HepG2 (cell line): ENCODE data around the gene ARHGAP15. TPM values are rescaled to one million over a fixed set of nuclear protein-coding genes. Genes with fewer than 3 reads are reported as not detected.

Experiments
- ATAC-seq: fragments of 200-7000 bp; cut with Tn5 transposase; 3 replicates; pipeline ENCODE4 v1.9.1; 2020; ENCODE audit warnings: mild to moderate bottlenecking, moderate library complexity
- BruUV-seq: library from RNA; stranded (reverse); fragments of 400-500 nt; replicated peaks from 2 replicates; lab custom pipeline; 2021; lab: Mats Ljungman, UMichigan
- CTCF ChIA-PET: fragments of 300-600 bp; formaldehyde crosslinking; extraction: SDS; loops from one replicate; lab custom pipeline; 2021; ENCODE audit warnings: low total read pairs, inconsistent platforms, low intra/inter-chr PET ratio; lab: Yijun Ruan, JAX
- POLR2A ChIA-PET: fragments of 350-600 bp; sonication (Branson Sonifier 250); formaldehyde crosslinking; loops from one replicate; lab custom pipeline; 2020; ENCODE audit warnings: antibody characterized with exemption, inconsistent platforms; lab: Yijun Ruan, JAX
- DNase-seq: peaks from one replicate; pipeline ENCODE4 v3.0.0-alpha.2; 2015; ENCODE audit warnings: low spot score
- FAIRE-seq: peaks from 3 replicates; lab custom pipeline; 2011; peaks lifted over from hg19 to GRCh38; lab: Jason Lieb, UNC
- H2AFZ ChIP-seq: one replicate; pipeline ENCODE4 v1.6.1; 2011; ENCODE audit warnings: low read length, inconsistent platforms
- H3K27ac ChIP-seq: fragments of 300-600 bp; 3 replicates; pipeline ENCODE4 v1.8.0; 2011; ENCODE audit warnings: mixed run types, mild to moderate bottlenecking, mixed read lengths, low read length, inconsistent platforms; ENCODE audit not compliant: insufficient read depth; ENCODE audit errors: extremely low read length
- H3K27me3 ChIP-seq, 2 experiments: fragments of 200-600 bp in 1 of 2; 2 replicates in 1 of 2; 3 replicates in 1 of 2; pipeline versions ENCODE4 v1.6.0 to v1.8.0; 2011; ENCODE audit warnings: low read length in 2 of 2, mild to moderate bottlenecking in 2 of 2, moderate library complexity in 2 of 2, inconsistent platforms in 1 of 2; ENCODE audit not compliant: insufficient read depth in 2 of 2, control insufficient read depth in 1 of 2
- H3K36me3 ChIP-seq, 2 experiments: fragments of 200-600 bp in 1 of 2; replicated peaks in 1 of 2; 2 replicates in 1 of 2; 3 replicates in 1 of 2; pipeline versions ENCODE4 v1.5.1 to v1.8.0; 2011; ENCODE audit warnings: low read length in 2 of 2, inconsistent platforms in 1 of 2; ENCODE audit not compliant: insufficient read depth in 2 of 2, control insufficient read depth in 1 of 2
- H3K4me1 ChIP-seq: 2 replicates; pipeline ENCODE4 v1.5.1; 2012; ENCODE audit warnings: low read length, inconsistent platforms; ENCODE audit not compliant: insufficient read depth
- H3K4me2 ChIP-seq: 2 replicates; pipeline ENCODE4 v1.6.0; 2011; ENCODE audit warnings: low read depth, low read length, inconsistent platforms
- H3K4me3 ChIP-seq, 3 experiments: fragments of 200-600 bp in 1 of 3; sonication (generic), shearing (Covaris generic) in 1 of 3; replicated peaks in 1 of 3; 2 replicates each; pipeline ENCODE4 v1.5.1; 2011 to 2016; ENCODE audit warnings: low read length in 3 of 3, inconsistent platforms in 2 of 3, low read depth in 2 of 3, mild to moderate bottlenecking in 2 of 3, control low read depth in 1 of 3, mixed read lengths in 1 of 3; ENCODE audit not compliant: insufficient read depth in 1 of 3
- H3K79me2 ChIP-seq: one replicate; pipeline ENCODE4 v1.6.1; 2011; ENCODE audit warnings: low read length, inconsistent platforms; ENCODE audit not compliant: insufficient read depth
- H3K9ac ChIP-seq: 2 replicates; pipeline ENCODE4 v1.6.0; 2011; ENCODE audit warnings: mild to moderate bottlenecking, low read depth, low read length, inconsistent platforms; ENCODE audit not compliant: insufficient read depth
- H3K9me3 ChIP-seq: 2 replicates; pipeline ENCODE4 v1.5.1; 2012; ENCODE audit warnings: mild to moderate bottlenecking, low read length
- H4K20me1 ChIP-seq: 2 replicates; pipeline ENCODE4 v1.6.0; 2011; ENCODE audit warnings: inconsistent platforms, mild to moderate bottlenecking, low read length, moderate library complexity; ENCODE audit not compliant: insufficient read depth
- DMTF1 ChIP-seq: sonication (generic); formaldehyde crosslinking; IDR thresholded peaks from 2 replicates; pipeline ENCODE4 v1.4.0; 2020; ENCODE audit warnings: mild to moderate bottlenecking, missing genetic modification reagents
- FOXA1 ChIP-seq, 2 experiments: fragments of 450-650 bp in 1 of 2; sonication (generic) in 1 of 2; formaldehyde crosslinking in 1 of 2; IDR thresholded peaks; 2 replicates each; pipeline versions ENCODE4 v1.4.0 to v1.6.1; 2016 to 2020; ENCODE audit warnings: missing genetic modification reagents in 1 of 2
- FOXP4 ChIP-seq: sonication (generic); formaldehyde crosslinking; IDR thresholded peaks from 2 replicates; pipeline ENCODE4 v1.4.0; 2020; ENCODE audit warnings: missing genetic modification reagents
- HDAC2 ChIP-seq: sonication (generic); formaldehyde crosslinking; IDR thresholded peaks from 2 replicates; pipeline ENCODE4 v1.4.0; 2020; ENCODE audit warnings: missing genetic modification reagents
- HNRNPUL1 ChIP-seq: fragments of 200-400 bp; formaldehyde crosslinking; IDR thresholded peaks from 2 replicates; pipeline ENCODE4 v1.6.1; 2017; ENCODE audit warnings: low read depth, mild to moderate bottlenecking, low read length, moderate library complexity
- JUND ChIP-seq: sonication (generic); formaldehyde crosslinking; IDR thresholded peaks from 2 replicates; pipeline ENCODE4 v1.8.0; 2022; ENCODE audit warnings: mild to moderate bottlenecking, missing genetic modification reagents
- KLF15 ChIP-seq: sonication (generic); formaldehyde crosslinking; IDR thresholded peaks from 2 replicates; pipeline ENCODE4 v1.8.1; 2023; ENCODE audit warnings: borderline replicate concordance, mild to moderate bottlenecking, inconsistent platforms, missing genetic modification reagents, mixed read lengths
- KMT2B ChIP-seq: IDR thresholded peaks from 2 replicates; pipeline ENCODE4 v1.6.1; 2016; ENCODE audit warnings: missing genetic modification reagents, missing compliant biosample characterization
- NPAS2 ChIP-seq: sonication (generic); formaldehyde crosslinking; IDR thresholded peaks from 2 replicates; pipeline ENCODE4 v1.8.0; 2022; ENCODE audit warnings: mild to moderate bottlenecking, missing genetic modification reagents, borderline replicate concordance
- ZBTB21 ChIP-seq: sonication (generic); formaldehyde crosslinking; IDR thresholded peaks from 2 replicates; pipeline ENCODE4 v1.4.0; 2020; ENCODE audit warnings: missing genetic modification reagents
- ZFP36L1 ChIP-seq: sonication (generic); formaldehyde crosslinking; IDR thresholded peaks from 2 replicates; pipeline ENCODE4 v1.8.0; 2022; ENCODE audit warnings: mild to moderate bottlenecking, missing genetic modification reagents, moderate library complexity
- WGBS: methylation state at CpG from one replicate; pipeline ENCODE4 v1.1.6; 2017; ENCODE audit warnings: low lambda C conversion rate; 5-methylcytosine and 5-hydroxymethylcytosine counted together
- in situ Hi-C: cut with HindIII; loops from 2 replicates; pipeline ENCODE4 v1.10.0; 2017; ENCODE audit warnings: low pct_unique_long_range_greater_than_20kb; ENCODE audit not compliant: extremely low pct_ligation_motif_present
- intact Hi-C: fragments of 100-400 bp; cut with micrococcal nuclease; formaldehyde crosslinking; loops from one replicate; pipeline ENCODE4 v1.10.0; 2022; ENCODE audit not compliant: unreplicated experiment
- polyA plus RNA-seq, 8 experiments: library from polyadenylated mRNA; depleted of rRNA in 3 of 8; stranded (reverse) in 7 of 8; unstranded in 1 of 8; fragments of >200 nt; fragmentation: Illumina TruSeq in 4 of 8; extraction: Trizol in 4 of 8; gene quantifications; 2 replicates each; pipeline versions ENCODE4 v1.2.1 to v1.2.3, GENCODE V29; 2011 to 2016; ENCODE audit warnings: low read depth in 4 of 8, missing spikeins in 1 of 8, mixed read lengths in 1 of 8; ENCODE audit not compliant: insufficient read depth in 1 of 8
- total RNA-seq, 5 experiments: library from RNA; depleted of rRNA; stranded (reverse); fragments of >200 nt; fragmentation: Illumina TruSeq; extraction: Trizol; gene quantifications; 2 replicates each; pipeline ENCODE4 v1.2.3, GENCODE V29; 2016; ENCODE audit warnings: low read depth in 1 of 5
- TF ChIP-seq, protein P1 (sequence below): sonication (generic); formaldehyde crosslinking; IDR thresholded peaks from 2 replicates; pipeline ENCODE4 v1.9.0; 2021; ENCODE audit warnings: missing genetic modification reagents, borderline replicate concordance
- TF ChIP-seq, protein P2 (sequence below): IDR thresholded peaks from 2 replicates; pipeline ENCODE4 v1.6.1; 2016; ENCODE audit warnings: missing biosample characterization, missing genetic modification reagents, low read depth

The ARHGAP15 gene
- total and polyA plus RNA-seq, 2 of the 13 experiments (the other 11 are each of a cell fraction or from before 2014, with no cell fraction given) = 0.04 TPM; not detected in 1

DNA sequence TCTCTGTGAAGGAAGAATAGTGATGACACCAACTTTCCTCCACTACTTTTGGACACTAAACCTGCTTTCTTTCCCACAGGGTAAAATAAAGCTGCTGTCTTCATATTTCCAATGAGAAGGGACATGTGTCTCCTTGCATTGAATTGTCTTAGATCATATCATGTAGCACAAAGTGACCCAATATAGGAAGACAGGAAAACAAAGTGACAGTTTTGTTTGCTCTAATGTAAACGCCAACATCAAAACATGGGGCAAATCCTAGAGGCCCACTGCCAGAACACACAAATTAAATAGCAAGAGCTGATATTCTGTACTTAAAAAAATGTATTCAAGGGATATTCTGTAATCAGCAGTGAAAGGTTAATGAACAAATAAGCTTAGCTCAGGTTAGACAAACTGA, 36.1 kb downstream of the ARHGAP15 start (continued):
- no peak for TF ChIP-seq FOXP4 (CRISPR knock-in tag)

- 0% methylated on average over 1 of the region's 1 CpG for WGBS
- no peak overlapping the region for H2AFZ ChIP-seq
- ChIA-PET POLR2A (no interaction called here), CTCF (no interaction called here)
- no peak overlapping the region for H3K4me2 ChIP-seq
- H3K4me1 ChIP-seq = no peaks in the 10 kb centered on the region
- no TSS peak for BruUV-seq
- H3K36me3 ChIP-seq = no peaks in the 10 kb centered on the region
- no peak overlapping the region for H3K9ac ChIP-seq
- H3K27ac ChIP-seq = no peak overlapping the region
- no peak for DNase-seq
- no peaks in the 10 kb centered on the region for H3K9me3 ChIP-seq
- no peaks in the 10 kb centered on the region for H3K79me2 ChIP-seq
- FAIRE-seq = no peak
- H3K4me3 ChIP-seq = no peak overlapping the region
- H3K27me3 ChIP-seq = no peaks in the 10 kb centered on the region
- intact Hi-C loops (no loop called here), in situ Hi-C loops (no loop called here)
- ATAC-seq = no peak
- no peaks in the 10 kb centered on the region for H4K20me1 ChIP-seq
- TF ChIP-seq ZFP36L1 (CRISPR knock-in tag) (no peak), HNRNPUL1 (no peak), DMTF1 (CRISPR knock-in tag) (no peak), KMT2B (no peak), FOXA1 (IDR thresholded peaks at IDR 0.05) (no peak), FOXA1 (CRISPR knock-in tag; IDR thresholded peaks at IDR 0.05) (no peak), HDAC2 (no peak), NPAS2 (CRISPR knock-in tag) (no peak), JUND (CRISPR knock-in tag) (no peak), KLF15 (CRISPR knock-in tag) (no peak), ZBTB21 (no peak)
- TF ChIP-seq, protein P1, sequence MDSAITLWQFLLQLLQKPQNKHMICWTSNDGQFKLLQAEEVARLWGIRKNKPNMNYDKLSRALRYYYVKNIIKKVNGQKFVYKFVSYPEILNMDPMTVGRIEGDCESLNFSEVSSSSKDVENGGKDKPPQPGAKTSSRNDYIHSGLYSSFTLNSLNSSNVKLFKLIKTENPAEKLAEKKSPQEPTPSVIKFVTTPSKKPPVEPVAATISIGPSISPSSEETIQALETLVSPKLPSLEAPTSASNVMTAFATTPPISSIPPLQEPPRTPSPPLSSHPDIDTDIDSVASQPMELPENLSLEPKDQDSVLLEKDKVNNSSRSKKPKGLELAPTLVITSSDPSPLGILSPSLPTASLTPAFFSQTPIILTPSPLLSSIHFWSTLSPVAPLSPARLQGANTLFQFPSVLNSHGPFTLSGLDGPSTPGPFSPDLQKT (CRISPR knock-in tag) = no peak
- TF ChIP-seq, protein P2, sequence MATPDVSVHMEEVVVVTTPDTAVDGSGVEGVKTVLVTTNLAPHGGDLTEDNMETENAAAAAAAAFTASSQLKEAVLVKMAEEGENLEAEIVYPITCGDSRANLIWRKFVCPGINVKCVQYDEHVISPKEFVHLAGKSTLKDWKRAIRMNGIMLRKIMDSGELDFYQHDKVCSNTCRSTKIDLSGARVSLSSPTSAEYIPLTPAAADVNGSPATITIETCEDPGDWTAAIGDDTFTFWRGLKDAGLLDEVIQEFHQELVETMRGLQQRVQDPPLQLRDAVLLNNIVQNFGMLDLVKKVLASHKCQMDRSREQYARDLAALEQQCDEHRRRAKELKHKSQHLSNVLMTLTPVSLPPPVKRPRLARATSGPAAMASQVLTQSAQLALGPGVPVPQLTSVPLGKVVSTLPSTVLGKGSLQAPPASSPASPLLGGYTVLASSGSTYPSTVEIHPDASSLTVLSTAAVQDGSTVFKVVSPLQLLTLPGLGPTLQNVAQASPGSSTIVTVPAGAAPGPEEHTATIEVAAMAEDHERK (CRISPR knock-in tag) = no peak
Observed at GRCh38 chr2:143169105-143169504, 39.9 kb downstream of the ARHGAP15 start.
